ENCODE results near the gene SEMA6A.
"Not testable (repeated sequence)": the region's sequence is repeated elsewhere in the genome, so short reads cannot be mapped to it uniquely, and the experiment has no call there.

The SEMA6A gene

GRCh38 chr5:116524966-116525365, 49.7 kb downstream of the SEMA6A start:
- in situ Hi-C loops (cut with MboI; ENCODE audit: low sequenced_read_pairs): no loop called here

GRCh38 chr5:116524051-116524904, 50.3 kb downstream of the SEMA6A start:
- in situ Hi-C loops (cut with MboI; ENCODE audit: low sequenced_read_pairs): no loop called here

GRCh38 chr5:116523182-116523581, 51.4 kb downstream of the SEMA6A start:
- in situ Hi-C loops (cut with MboI; ENCODE audit: low sequenced_read_pairs): not testable (repeated sequence)

- in situ Hi-C loops (cut with MboI; ENCODE audit: low sequenced_read_pairs): no loop called here
Observed at GRCh38 chr5:116522356-116523136, 52.1 kb downstream of the SEMA6A start.

GRCh38 chr5:116521173-116521872, 53.3 kb downstream of the SEMA6A start:
- in situ Hi-C loops (cut with MboI; ENCODE audit: low sequenced_read_pairs): no loop called here

- in situ Hi-C loops (cut with MboI; ENCODE audit: low sequenced_read_pairs): no loop called here
Observed at GRCh38 chr5:116520771-116521170, 53.9 kb downstream of the SEMA6A start.

GRCh38 chr5:116518423-116518822, 56.2 kb downstream of the SEMA6A start:
- in situ Hi-C loops (cut with MboI; ENCODE audit: low sequenced_read_pairs): no loop called here

GRCh38 chr5:116517488-116517887, 57.1 kb downstream of the SEMA6A start:
- in situ Hi-C loops (cut with MboI; ENCODE audit: low sequenced_read_pairs): no loop called here

- in situ Hi-C loops (cut with MboI; ENCODE audit: low sequenced_read_pairs): no loop called here
Observed at GRCh38 chr5:116516021-116516420, 58.6 kb downstream of the SEMA6A start.

- in situ Hi-C loops (cut with MboI; ENCODE audit: low sequenced_read_pairs): no loop called here
Observed at GRCh38 chr5:116514421-116514970, 60.1 kb downstream of the SEMA6A start.

GRCh38 chr5:116510517-116510916, 64.1 kb downstream of the SEMA6A start:
- in situ Hi-C loops (cut with MboI; ENCODE audit: low sequenced_read_pairs): no loop called here

GRCh38 chr5:116509483-116510244, 65.0 kb downstream of the SEMA6A start:
- in situ Hi-C loops (cut with MboI; ENCODE audit: low sequenced_read_pairs): no loop called here

- in situ Hi-C loops (cut with MboI; ENCODE audit: low sequenced_read_pairs): no loop called here
Observed at GRCh38 chr5:116508835-116509234, 65.8 kb downstream of the SEMA6A start.

- in situ Hi-C loops (cut with MboI; ENCODE audit: low sequenced_read_pairs): no loop called here
Observed at GRCh38 chr5:116507941-116508655, 66.5 kb downstream of the SEMA6A start.

- in situ Hi-C loops (cut with MboI; ENCODE audit: low sequenced_read_pairs): no loop called here
Observed at GRCh38 chr5:116507051-116507537, 67.5 kb downstream of the SEMA6A start.

GRCh38 chr5:116506488-116506887, 68.1 kb downstream of the SEMA6A start:
- in situ Hi-C loops (cut with MboI; ENCODE audit: low sequenced_read_pairs): no loop called here

GRCh38 chr5:116504593-116505166, 69.9 kb downstream of the SEMA6A start:
- in situ Hi-C loops (cut with MboI; ENCODE audit: low sequenced_read_pairs): no loop called here

- in situ Hi-C loops (cut with MboI; ENCODE audit: low sequenced_read_pairs): no loop called here
Observed at GRCh38 chr5:116502616-116503015, 72.0 kb downstream of the SEMA6A start.

- in situ Hi-C loops (cut with MboI; ENCODE audit: low sequenced_read_pairs): no loop called here
Observed at GRCh38 chr5:116502138-116502537, 72.5 kb downstream of the SEMA6A start.
